ENCODE data around the gene AMPH.
A peak's percentile ranks its signal among the peaks of the same experiment; 100 is the strongest.
"Not testable (repeated sequence)": the region's sequence is repeated elsewhere in the genome, so short reads cannot be mapped to it uniquely, and the experiment has no call there.

Gene AMPH

DNA sequence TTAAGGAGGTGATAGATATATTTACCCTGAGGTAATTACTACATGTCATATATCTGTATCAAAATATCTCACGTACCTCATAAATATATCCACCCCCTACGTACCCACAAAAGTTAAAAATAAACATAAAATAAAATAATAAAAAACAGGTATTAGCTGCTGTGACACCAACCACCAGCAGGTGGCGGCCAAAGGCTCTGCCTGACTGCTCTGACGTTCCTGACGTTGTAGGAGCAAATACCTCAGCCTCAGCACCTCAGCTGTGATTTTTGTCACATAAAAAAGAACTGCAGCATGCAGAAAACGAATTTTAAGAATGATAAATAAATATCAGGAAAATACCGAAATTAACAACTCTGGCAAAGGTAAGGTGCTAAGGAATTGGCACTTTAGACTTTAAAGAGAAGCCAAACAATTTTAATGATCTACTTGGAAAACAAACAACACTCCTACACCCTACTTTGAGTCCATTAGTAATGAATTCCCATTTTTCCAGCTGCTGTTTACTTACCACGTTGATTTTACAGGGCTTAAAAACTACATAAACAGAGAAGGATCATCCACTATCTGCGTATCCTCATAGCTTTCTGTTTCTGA is 232.3 kb downstream of the AMPH start:
- peak in 16 of 56 donors; percentile 2 to 56 (median 14) for DNase-seq

GRCh38 chr7:38396852-38397251 is 234.3 kb downstream of the AMPH start:
- DNase-seq = no peak

DNA sequence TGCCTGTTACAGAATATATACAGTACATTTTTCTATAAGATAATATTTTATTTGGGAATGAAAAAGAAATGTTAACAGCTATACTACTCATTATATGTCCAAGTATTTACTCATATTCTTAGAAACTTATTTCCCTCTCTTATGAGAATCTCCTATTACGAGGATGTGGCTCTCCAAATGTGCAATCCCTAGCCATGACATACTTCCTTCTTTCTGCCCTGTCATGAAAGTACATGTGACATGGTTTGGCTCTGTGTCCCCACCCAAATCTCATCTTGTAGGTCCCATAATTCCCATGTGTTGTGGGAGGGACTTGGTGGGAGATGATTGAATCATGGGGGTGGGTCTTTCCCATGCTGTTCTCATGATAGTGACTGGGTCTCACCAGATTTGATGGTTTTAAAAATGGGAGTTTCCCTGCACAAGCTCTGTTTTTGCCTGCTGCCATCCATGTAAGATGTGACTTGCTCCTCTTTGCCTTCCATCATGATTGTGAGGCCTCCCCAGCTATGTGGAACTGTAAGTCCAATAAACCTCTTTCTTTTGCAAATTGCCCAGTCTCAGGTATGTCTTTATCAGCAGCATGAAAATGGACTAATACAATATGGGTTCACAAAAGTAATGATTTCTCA is 235.1 kb downstream of the AMPH start:
- not testable (repeated sequence) for DNase-seq

- DNase-seq = no peak
These were observed 236.5 kb downstream of the AMPH start for GRCh38 chr7:38394660-38395059.

DNA sequence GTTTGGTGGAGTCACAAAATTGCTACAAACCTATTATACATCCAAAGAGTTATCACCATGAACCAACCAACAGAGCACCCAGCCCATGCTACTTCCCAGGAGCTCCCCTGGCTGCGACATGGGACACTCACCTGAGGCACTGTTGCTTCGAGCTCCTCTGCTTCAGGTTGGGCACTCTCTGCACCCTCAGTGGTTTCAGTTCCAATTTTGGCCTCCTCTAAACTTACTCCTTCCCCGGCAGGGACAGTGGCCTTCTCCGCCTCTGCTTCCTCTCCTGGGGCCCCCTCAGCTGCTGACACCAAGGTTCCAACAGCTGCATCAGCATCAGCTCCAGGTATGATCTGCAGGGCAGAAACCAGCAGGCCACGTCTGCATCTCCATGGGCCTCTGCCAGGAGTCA is 237.3 kb downstream of the AMPH start:
- DNase-seq = no peak

DNA sequence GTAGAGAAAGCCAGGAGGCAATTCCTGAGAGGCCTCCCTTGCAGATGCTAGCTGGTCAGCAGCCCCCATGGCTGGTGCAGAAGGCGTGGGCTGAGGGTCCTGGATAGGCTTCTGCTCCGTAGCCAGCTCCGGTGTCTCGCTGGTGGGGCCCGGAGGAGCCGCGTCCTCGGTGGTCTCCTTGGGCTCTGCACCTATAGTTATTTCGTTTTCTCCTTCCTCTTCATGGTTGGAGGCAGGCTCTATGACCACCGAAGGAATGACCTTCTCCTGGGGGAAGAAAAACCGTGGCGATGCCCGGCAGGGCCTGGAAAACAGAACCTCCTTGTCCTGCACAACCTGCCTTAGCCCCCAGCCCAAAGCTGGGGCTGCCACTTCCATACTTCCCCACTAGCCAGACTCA is 239.4 kb downstream of the AMPH start:
- no peak for DNase-seq

DNA sequence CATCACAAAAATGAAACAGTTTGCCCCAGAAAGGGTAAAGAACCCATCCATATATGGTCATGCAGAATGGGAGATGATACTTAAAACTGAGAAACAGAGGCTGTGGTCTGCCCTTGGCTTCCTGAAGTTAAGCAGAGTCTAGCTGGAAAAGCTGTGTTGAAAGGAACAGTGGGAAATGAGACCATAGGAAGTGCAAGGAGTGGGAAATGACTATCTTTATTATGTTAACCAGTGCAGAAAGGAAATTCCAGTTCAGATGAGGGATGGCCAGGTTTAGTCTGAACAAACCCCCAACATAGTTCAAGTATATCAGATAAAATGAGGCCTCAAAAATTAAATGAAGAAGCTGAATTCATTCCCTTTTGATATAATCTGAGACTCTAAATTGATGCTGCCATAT is 245.5 kb downstream of the AMPH start:
- no peak for DNase-seq

DNA sequence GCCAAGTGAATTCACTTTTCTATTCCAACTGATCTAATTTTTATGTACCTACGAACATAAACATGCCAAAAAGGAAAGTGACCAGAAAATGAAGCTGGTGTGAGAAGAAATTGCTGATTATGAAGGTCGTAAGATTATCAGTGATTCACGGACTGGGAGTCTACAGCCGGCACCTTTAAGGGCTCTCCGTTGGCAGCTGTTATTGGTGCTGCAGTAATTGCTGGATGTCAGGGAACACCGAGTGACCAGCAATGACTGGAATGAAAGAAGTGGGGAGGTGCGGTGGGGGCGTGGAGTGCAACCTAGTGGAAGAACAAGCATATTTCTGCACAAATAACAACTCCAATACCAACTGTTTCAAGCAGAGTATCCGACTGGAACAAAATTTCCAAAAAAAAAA is 247.9 kb downstream of the AMPH start:
- DNase-seq = no peak

DNA sequence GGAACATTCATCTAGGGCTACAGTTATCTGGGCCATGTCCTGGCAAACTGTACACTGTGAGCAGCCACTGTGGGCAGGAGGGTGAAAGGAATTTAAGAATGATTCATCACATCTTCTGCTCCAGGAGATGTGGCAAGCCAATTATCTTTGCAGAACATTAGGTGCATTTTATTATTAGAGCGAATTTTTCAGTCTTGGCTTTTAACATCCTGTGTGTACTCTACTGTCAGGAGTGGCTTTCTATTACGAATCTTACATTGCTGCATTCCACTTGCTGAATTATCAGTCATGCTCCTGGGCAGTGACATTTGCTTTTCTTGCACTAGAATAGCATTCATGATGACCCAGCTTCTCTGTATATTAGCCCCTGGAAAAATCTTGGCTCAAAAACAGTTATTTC is 248.5 kb downstream of the AMPH start:
- no peak for DNase-seq

GRCh38 chr7:38375453-38375852 is 255.7 kb downstream of the AMPH start:
- DNase-seq = no peak

DNA sequence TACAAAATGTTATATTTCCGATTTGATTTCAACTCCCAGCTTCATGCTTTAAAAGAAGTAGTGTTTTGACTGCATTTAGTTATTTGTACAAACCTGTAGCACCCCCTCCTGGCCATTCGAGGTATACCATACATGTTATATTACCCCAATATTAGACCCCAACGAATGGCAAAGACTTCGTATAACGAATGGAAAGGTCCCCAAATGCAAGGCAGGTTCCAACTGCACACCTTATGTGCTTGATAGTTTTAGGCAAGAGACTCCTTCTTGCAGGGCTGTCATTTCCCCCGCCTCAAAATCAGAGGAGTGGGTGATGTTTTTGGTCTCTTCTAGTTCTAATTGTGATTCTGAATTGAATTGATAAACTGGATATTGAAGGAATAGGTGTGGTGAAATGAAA is 256.7 kb downstream of the AMPH start:
- DNase-seq = peak in 6 of 56 donors; percentile 8 to 69 (median 19)

- DNase-seq = no peak
These were observed 258.0 kb downstream of the AMPH start for GRCh38 chr7:38373155-38373554.

DNA sequence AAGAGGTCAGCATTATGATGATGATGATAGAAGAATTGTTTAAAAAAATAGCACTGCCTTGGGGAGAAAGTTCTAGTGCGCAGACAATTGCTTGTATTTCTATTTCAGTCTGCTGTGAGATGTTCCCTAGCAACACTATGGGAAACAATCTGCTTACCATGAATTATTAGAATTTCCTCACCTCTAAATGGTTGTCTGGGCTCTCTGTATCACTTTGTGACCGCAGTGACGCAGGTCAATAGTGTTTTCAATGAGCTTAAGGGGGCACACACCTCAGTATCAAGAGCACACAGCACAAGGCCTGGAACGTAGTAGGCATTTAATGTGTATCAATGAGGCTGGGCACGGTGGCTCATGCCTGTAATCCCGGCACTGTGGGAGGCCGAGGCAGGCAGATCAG is 258.9 kb downstream of the AMPH start:
- DNase-seq = no peak

DNA sequence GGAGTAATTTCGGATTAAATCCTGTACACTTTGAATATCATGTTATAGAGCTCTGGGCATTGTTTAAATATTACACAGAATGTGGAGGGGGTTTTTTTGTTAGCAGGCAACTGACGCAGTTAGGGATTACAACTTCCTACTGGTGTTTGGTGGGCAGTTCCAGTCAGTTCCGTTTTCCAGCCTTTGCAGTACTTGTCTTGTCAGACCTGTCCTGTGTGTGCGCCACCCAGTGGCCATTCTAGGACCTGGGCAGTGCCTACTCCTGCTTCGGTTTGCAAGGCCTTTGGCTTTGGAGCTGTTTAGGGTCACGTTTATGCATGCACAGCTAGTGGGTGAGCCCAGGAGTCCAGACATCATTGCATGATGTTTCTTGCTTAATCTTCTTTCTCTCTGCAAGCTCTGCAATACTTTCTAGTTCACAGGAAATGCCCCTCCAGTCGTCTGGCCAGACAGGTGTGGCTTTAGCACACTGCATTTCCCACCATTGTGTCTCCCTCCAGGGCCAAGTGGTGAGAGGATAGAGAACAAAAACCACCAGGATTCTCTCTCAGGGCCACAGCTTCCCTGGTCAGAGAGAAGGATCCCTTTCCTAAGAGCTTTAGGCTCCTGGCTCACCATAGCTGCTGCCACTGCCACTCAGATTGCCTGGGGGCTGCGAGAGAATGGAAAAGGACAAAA is 261.2 kb downstream of the AMPH start:
- DNase-seq = peak in 52 of 56 donors; percentile 25 to 91 (median 68)

DNA sequence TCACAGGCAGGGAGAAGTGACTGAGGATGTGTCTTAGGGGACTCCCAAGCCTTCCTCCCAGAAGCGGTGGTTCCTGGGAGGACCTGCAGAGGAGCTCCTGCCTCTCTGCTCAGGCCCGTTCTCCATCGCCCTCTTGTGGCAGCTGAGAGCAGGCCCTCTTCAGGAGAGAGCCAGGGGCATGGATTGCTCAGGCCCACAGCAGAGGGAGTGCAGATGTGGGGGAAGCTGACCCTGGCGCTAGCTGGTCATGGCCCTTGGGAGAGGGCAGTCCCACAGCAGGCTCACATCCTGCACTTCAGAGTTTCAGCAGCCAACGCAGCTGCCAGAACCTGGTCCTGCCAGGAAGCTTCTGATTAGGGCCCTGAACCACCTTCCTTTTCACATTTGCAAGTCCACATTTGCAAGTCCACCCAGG is 263.0 kb downstream of the AMPH start:
- DNase-seq = peak in 20 of 56 donors; percentile 13 to 57 (median 34)

DNA sequence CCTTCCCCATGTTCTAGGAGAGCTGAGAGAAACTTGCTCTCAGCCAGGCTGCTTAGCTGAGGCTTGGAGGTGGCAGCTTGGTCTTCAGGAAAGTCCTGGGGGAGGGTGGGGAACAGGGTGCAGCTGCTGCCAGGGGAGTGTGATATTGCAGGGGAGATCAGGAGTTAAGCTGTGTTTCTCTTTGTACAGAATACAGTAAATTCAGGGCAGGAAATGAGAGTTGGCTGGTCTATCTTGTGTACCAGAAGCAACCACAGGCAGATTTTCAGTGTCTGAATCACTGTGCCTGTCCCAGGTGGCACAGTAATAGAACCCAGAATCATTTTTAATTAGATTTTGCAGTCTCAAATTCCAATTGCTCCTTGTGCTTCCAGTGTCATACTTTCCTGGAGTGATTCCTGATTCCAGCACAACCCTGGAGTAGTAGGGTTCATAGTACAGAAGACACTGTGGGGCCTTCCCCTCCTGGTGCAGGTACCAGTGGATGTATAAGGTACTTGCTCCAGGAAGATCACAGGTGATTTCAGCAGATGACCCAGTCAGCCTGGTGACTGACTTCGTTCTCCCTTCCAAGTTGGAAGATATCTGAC is 263.8 kb downstream of the AMPH start:
- no peak for DNase-seq

GRCh38 chr7:38363379-38363778 is 267.8 kb downstream of the AMPH start:
- peak in 2 of 56 donors; percentile 15 to 16 for DNase-seq

DNA sequence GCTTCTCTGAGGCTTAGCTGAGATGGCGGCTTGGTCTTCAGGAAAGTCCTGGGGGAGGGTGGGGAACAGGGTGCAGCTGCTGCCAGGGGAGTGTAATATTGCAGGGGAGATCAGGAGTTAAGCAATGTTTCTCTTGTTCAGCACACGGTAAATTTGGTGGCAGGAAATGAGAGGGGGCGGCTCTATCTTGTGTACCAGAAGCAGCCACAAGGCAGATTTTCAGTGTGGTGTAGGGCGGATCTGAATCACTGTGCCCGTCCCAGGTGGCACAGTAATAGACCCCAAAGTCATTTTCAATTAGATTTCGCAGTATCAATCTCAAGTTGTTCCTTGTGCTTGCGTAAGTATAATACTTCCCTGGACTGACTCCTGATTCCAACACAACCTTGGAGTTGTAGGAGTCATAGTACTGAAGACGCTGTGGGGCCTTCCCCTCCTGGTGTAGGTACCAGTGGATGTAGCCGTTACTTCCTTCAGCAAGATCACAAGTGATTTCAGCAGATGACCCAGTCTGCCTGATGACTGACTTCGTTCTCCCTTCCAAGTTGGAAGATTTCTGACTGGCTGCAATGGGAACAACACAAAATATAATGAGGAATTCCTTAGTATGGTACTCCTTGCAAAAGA is 268.4 kb downstream of the AMPH start:
- not testable (repeated sequence) for DNase-seq

DNA sequence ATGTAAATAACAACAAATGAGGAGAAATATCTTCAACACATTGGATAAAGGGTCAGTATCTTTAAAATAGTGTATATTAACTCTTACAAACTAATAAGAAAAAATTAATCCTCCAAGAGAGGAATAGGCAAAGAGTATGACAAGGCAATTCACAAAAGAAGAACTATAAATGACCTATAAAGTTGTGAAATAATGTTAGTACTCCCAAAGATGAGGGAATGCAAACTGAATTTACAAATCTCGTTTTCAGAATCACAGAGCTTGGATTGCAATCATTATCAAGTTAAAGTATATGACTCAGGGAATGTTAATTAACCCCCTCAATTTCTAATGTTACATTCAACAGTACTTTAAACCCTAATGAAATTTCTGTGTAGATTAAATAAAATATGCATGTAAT is 270.4 kb downstream of the AMPH start:
- no peak for DNase-seq

DNA sequence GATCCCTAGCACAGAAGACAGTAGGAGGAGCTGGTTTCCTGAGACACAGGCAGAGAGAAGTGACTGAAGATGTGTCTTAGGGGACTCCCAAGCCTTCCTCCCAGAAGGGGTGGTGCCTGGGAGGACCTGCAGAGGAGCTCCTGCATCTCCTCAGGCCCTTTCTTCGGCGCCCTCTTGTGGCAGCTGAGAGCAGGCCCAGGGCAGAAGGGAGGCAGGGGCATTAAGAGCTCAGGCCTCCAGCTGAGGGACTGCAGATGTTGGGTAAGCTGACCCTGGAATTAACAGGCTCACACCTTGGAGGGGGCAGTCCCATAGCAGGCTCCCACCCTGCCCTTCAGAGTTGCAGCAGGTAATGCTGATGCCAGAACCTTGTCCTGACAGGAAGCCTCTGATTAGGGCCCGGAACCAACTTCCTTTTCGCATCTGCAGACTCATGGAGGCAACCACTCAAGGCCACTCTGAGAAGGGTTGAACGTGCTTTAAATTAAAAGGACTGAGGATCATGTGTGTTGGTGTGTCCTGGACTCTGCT is 272.0 kb downstream of the AMPH start:
- DNase-seq = peak in 17 of 56 donors; percentile 9 to 64 (median 39)

DNA sequence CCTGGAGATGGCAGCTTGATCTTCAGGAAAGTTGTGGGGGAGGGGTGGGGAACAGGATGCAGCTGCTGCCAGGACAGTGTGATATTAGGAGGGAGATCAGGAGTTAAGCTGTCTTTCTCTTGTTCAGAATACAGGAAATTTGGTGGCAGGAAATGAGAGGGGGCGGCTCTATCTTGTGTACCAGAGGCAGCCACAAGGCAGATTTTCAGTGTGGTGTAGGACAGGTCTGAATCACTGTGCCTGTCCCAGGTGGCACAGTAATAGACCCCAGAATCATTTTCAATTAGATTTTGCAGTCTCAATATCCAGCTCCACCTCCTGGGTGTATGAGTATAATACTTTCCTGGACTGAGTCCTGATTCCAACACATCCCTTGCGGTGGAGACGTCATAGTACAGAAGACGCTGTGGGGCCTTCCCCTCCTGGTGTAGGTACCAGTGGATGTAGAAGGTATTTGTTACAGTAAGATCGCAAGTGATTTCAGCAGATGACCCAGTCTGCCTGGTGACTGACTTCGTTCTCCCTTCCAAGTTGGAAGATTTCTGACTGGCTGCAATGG is 272.8 kb downstream of the AMPH start:
- not testable (repeated sequence) for DNase-seq

Data from amygdala (tissue), 56 donors.